H1 (cell line): Measurements from ENCODE around the gene GNG12. TPM values are rescaled to one million over a fixed set of nuclear protein-coding genes. Genes with fewer than 3 reads are reported as not detected.

Experiments used
- CHD2 ChIP-seq: IDR thresholded peaks from 2 replicates; pipeline ENCODE4 v1.6.1; 2012; ENCODE audit warnings: low read length, improper control_type of control experiment
- CHD7 ChIP-seq: fragments of 300-600 bp; sonication (generic); IDR thresholded peaks from 2 replicates; pipeline ENCODE4 v1.7.1; 2012; ENCODE audit warnings: low read length, moderate library complexity, mild to moderate bottlenecking, inconsistent platforms; ENCODE audit not compliant: insufficient replicate concordance
- polyA plus RNA-seq, 7 experiments: library from polyadenylated mRNA; depleted of rRNA in 3 of 7; stranded (reverse) in 5 of 7; unstranded in 2 of 7; fragments of >200 nt in 5 of 7; fragments of 200-250 nt in 2 of 7; gene quantifications; 1 replicate in 5 of 7; 2 replicates in 1 of 7; 4 replicates in 1 of 7; pipeline versions ENCODE4 v1.2.1 to v1.2.3, GENCODE V29; 2011 to 2013; ENCODE audit warnings: missing spikeins in 2 of 7, mixed read lengths in 2 of 7
- total RNA-seq: library from RNA; stranded (reverse); fragmentation: NEBNext Ultra II Directional; extraction: Animal tissue kit (Norgen Biotek cat#: 25700); gene quantifications from 2 replicates; pipeline ENCODE4 v1.2.1, GENCODE V29; 2021

GNG12 gene
- total and polyA plus RNA-seq, 2 of the 8 experiments (the other 6 are each of a cell fraction or from before 2014, with no cell fraction given) = 11.4 to 35.8 TPM

- TF ChIP-seq CHD7 = no peak
- no peak for TF ChIP-seq CHD2
Measured at GRCh38 chr1:67850611-67851075, 17.4 kb upstream of the GNG12 start (continued).
